ENCODE results near the gene INSIG1. TPM values are rescaled to one million over a fixed set of nuclear protein-coding genes. Genes with fewer than 3 reads are reported as not detected.

INSIG1 gene
- total RNA-seq, 2 experiments from 2014 or later = 145 to 164 TPM

DNA sequence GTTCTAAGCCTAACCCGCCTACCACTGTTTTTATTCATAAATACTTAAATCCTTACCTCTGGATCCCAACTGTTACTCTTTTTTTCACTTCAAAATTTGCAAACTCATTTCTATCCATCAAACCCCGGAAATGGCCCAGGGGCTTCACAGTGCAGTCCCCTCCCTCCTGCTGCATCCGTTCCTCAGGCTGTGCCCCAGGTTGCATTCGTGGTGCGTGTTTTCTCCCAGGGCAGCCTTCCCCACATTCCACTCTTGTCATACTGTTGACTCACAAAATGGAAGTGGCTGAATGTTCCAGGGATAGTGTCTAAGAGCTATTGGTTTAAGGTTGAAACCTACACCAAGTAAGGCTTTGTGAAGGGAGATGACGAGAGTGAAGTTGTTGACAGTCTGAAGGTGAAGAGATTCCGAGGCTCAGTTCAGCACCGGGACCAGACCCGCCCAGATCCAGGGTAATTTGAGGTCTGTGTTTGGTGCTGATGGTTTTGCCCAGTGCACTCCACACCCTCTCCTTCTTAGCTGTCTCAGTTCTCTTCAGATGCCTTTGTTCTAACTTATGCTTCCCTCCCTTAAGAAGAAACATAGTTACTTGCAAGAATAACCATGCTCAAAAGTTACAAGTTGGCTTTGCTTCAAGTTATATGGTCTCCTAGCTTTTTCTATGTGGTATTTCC lies 7.7 kb downstream of the INSIG1 start:
- no peak overlapping the region for H3K4me3 Mint-ChIP-seq
- H3K4me1 Mint-ChIP-seq = peaks cover 50% of the 10 kb centered on the region
- peaks cover 86% of the 10 kb centered on the region for H3K36me3 Mint-ChIP-seq
- no peaks in the 10 kb centered on the region for H3K9me3 Mint-ChIP-seq (ENCODE audit: low read depth)
- no peak for ATAC-seq
- DNase-seq = no peak
- no peaks in the 10 kb centered on the region for H3K27me3 Mint-ChIP-seq
- H3K27ac Mint-ChIP-seq = peak overlapping the region; percentile 14
- CTCF ChIA-PET = no interaction called here

DNA sequence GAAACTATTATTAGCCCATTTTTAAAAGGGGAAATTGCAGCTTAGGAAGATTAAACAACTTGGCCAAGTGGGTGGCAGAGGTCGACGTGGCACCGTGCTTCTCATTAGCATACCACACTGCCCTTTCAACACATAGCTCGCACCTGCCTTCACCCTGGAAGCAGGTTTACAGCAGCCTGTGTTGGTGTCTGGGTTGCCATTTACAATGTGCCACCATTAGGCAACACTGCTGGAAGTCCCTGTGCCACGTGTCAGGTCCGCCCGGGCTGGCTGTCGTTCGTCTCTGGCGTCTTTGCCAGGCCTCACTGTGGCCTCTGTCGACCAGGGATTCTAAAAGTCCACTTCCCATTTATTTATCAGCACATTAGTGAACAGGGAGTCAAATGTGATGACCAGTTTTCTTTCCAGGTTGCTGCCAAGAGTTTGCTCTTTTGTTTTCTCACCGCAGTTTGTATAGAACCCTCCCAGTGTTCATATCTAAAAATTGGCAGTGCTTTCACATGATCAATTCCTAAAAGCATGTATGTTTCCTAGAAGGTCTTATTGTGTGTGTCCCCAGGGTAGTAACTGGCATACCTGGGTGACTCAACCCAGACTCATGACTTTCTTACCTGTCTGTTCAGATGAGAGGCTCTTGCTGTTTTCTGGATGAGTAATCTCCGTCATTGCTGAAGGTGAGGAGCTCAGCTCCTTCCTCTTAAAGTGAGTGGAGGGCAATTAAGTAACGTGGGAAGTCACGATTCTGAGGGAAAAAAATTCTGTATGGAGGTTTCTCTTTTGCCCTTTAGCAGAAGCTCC lies 9.2 kb downstream of the INSIG1 start:
- ATAC-seq (no peak), DNase-seq (no peak)
- peaks cover 36% of the 10 kb centered on the region for H3K4me1 Mint-ChIP-seq
- H3K27me3 Mint-ChIP-seq = no peaks in the 10 kb centered on the region
- no peak overlapping the region for H3K4me3 Mint-ChIP-seq
- CTCF ChIA-PET = no interaction called here
- peaks cover 76% of the 10 kb centered on the region for H3K36me3 Mint-ChIP-seq
- H3K27ac Mint-ChIP-seq = no peak overlapping the region
- H3K9me3 Mint-ChIP-seq (ENCODE audit: low read depth) = no peaks in the 10 kb centered on the region

DNA sequence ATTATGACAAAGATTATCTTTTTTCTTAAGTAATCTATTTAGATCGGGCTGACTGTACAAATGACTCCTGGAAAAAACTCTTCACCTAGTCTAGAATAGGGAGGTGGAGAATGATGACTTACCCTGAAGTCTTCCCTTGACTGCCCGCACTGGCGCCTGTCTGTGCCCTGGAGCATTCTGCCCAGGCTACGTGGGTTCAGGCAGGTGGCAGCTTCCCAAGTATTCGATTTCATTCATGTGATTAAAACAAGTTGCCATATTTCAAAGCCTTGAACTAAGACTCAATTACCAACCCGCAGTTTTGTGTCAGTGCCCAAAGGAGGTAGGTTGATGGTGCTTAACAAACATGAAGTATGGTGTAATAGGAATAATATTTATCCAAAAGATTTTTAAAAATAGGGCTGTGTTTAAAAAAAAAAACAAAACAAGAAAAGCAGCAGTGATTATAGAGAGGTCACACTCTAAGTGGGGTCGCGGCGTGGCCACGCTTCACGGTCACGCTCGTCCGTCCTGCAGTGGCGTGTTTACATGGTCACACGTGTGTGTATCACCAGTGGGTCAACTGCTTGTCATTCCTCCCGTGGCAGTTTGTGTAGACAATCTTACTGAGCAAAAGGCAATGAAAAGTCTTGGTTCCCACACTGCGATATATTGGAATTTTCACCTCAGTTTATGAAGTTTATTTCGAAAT lies 10.8 kb downstream of the INSIG1 start:
- Mint-ChIP-seq H3K9me3 (ENCODE audit: low read depth) (no peaks in the 10 kb centered on the region), H3K4me3 (no peak overlapping the region), H3K27ac (no peak overlapping the region), H3K27me3 (no peaks in the 10 kb centered on the region), H3K4me1 (peaks cover 23% of the 10 kb centered on the region), H3K36me3 (peaks cover 62% of the 10 kb centered on the region)
- CTCF ChIA-PET = no interaction called here
- no peak for DNase-seq
- ATAC-seq = no peak

DNA sequence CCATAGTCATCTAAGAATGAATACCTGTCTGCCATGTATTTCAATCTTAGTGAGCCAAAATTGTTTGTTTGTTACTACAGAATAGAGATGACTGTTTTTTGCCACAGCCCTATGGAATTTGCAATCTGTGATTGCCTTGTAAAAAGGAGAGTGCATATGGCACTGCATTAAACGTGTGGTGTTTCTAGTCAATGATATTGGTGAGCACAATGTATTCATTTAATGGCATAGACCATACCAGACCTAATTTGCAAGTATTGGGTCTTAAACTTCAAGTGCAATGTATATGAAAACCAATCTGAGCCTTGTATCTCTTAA lies 11.3 kb downstream of the INSIG1 start:
- Mint-ChIP-seq H3K27ac (no peak overlapping the region), H3K36me3 (peaks cover 57% of the 10 kb centered on the region), H3K9me3 (ENCODE audit: low read depth) (no peaks in the 10 kb centered on the region), H3K4me3 (no peak overlapping the region), H3K27me3 (no peaks in the 10 kb centered on the region), H3K4me1 (peaks cover 18% of the 10 kb centered on the region)
- ATAC-seq = no peak
- no peak for DNase-seq
- CTCF ChIA-PET = no interaction called here

DNA sequence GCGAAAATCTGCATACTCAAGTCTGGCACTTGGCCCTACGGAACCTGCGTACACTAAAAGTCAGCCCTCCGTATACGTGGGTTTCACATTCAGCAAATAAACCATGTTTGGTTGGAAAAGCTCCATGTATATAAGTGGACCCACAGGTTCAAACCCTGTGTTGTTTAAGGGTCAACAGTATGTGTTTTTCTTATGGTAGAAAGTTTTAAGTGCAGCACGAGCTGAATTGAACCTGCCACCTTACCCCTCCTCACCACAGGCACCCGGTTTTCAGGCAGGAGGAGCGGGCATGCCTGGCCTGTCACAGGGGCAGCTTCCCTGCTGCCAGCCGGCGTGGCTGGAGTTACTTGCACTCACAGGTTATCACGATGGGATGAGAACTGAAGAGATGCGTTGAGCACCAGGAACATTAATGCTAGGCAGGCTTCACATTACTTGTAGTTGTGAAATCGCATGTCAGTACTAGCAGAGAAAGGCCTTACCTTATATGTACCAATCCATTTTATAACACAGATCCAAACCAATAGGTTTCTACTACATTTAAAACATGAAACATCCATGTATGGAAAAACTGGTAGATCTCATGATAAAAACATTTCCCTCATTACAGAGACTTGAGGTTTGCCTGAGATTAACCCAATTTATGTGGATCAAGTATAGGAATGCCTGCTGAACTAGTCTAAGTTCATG lies 12.9 kb downstream of the INSIG1 start:
- Mint-ChIP-seq H3K4me1 (peaks cover 6% of the 10 kb centered on the region), H3K36me3 (peaks cover 43% of the 10 kb centered on the region), H3K27me3 (no peaks in the 10 kb centered on the region), H3K4me3 (no peak overlapping the region), H3K9me3 (ENCODE audit: low read depth) (no peaks in the 10 kb centered on the region), H3K27ac (no peak overlapping the region)
- DNase-seq = no peak
- ATAC-seq = no peak
- CTCF ChIA-PET = no interaction called here

DNA sequence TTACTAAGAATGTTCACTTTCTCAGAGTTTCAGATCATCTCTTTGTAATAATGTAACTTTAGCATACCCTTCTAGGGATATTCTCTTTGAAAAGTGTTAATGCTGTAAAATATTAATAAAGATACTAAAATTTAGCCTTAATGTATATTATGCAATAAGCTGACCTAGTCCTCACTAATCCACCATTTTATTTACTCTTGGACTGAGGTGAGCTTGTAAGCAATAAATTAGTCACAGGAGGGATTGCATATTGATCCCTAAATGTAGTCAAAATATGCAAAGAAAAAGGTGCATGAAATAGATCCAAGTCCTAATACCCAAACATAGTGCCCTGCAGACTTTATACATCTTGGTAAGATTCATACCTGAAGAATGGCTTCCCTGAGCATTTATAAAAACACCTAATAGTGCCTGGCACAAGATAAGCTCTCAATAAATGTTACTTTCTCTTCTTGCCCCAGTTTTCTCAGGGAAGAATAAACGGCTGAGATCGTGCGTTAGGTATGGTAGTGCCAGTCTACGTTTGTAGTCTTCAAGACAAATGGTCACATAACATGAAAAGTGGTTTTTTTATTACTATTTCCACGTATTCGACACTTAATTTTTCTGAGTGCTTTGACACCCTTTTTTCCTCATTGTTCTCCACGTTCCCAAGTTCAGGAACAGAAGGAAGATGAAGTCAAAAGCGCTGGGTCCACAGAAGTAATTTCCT lies 14.3 kb downstream of the INSIG1 start:
- Mint-ChIP-seq H3K27me3 (peaks cover 3% of the 10 kb centered on the region), H3K36me3 (peaks cover 34% of the 10 kb centered on the region), H3K9me3 (ENCODE audit: low read depth) (no peaks in the 10 kb centered on the region), H3K4me1 (peaks cover 2% of the 10 kb centered on the region), H3K27ac (no peak overlapping the region), H3K4me3 (no peak overlapping the region)
- DNase-seq = no peak
- CTCF ChIA-PET = no interaction called here
- ATAC-seq = no peak

DNA sequence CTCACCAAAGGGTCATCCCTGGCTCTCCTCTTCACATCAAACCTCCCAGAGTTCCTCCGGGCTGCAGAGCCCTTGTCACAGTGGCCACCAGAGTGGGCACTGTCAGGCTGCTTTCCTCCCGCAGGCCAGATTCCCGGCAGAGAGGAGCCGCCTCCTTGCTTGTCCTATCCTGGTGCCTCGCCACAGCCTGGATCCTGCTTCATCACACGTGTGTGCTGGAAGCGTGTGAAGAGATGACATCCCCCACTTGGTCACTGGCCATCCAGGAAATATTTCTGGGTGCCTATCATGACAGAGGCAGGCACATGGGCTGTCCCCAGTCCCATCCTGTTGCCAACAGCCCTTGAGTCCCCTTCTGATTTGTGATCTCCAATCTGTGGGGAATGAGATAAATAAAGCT lies 15.0 kb downstream of the INSIG1 start:
- Mint-ChIP-seq H3K27me3 (peaks cover 3% of the 10 kb centered on the region), H3K27ac (no peak overlapping the region), H3K9me3 (ENCODE audit: low read depth) (no peaks in the 10 kb centered on the region), H3K4me1 (no peaks in the 10 kb centered on the region), H3K4me3 (no peak overlapping the region), H3K36me3 (peaks cover 27% of the 10 kb centered on the region)
- ATAC-seq = no peak
- no peak for DNase-seq
- CTCF ChIA-PET = no interaction called here

DNA sequence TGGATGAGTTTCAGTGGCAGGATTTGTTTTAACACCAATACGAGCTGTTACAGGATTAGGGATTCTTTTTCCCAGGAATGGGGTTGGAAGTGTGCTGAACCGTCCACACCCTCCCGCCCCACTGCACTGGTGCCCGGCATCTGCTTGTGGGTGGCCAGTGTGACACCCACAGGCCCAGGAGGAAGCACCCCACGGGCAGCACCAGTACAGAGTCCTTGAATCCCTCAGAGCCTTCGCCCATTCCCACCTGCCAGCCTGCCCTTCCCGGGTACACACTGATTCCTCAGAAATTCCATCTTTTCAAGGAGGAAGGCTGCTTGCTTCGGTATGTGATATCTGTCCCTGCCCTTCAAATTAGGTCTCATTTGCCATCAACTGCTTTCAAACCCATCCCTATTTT lies 15.4 kb downstream of the INSIG1 start:
- DNase-seq = no peak
- Mint-ChIP-seq H3K9me3 (ENCODE audit: low read depth) (no peaks in the 10 kb centered on the region), H3K36me3 (peaks cover 24% of the 10 kb centered on the region), H3K27me3 (peaks cover 3% of the 10 kb centered on the region), H3K4me3 (no peak overlapping the region), H3K27ac (no peak overlapping the region), H3K4me1 (no peaks in the 10 kb centered on the region)
- ATAC-seq = no peak
- CTCF ChIA-PET = no interaction called here

DNA sequence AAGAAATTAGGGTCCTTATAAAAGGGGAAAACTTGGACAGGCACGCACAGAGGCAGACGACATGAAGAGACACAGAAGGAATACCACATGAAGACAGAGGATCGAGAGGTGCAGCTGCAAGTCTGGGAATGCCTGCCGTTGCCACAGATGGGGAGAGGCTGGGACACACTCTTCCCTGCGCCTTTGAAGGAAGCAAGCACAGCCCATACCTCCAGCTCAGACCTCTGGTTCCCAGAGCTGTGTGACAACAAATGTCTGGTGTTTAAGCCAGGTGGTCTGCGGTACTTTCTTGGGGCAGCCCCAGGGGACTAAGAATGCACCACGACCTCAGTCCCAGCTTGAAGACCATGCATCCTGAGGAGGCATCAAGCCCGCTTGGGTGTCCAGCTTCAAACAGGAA lies 18.3 kb downstream of the INSIG1 start:
- Mint-ChIP-seq H3K36me3 (no peaks in the 10 kb centered on the region), H3K4me1 (no peaks in the 10 kb centered on the region), H3K27me3 (peaks cover 3% of the 10 kb centered on the region), H3K27ac (no peak overlapping the region), H3K4me3 (no peak overlapping the region), H3K9me3 (ENCODE audit: low read depth) (no peaks in the 10 kb centered on the region)
- CTCF ChIA-PET = interaction anchor here (0.6 kb wide), 1 partner anchor 455 kb away, joined by 3 read pairs; no protein-coding TSS in a partner anchor
- ATAC-seq (no peak), DNase-seq (no peak)

DNA sequence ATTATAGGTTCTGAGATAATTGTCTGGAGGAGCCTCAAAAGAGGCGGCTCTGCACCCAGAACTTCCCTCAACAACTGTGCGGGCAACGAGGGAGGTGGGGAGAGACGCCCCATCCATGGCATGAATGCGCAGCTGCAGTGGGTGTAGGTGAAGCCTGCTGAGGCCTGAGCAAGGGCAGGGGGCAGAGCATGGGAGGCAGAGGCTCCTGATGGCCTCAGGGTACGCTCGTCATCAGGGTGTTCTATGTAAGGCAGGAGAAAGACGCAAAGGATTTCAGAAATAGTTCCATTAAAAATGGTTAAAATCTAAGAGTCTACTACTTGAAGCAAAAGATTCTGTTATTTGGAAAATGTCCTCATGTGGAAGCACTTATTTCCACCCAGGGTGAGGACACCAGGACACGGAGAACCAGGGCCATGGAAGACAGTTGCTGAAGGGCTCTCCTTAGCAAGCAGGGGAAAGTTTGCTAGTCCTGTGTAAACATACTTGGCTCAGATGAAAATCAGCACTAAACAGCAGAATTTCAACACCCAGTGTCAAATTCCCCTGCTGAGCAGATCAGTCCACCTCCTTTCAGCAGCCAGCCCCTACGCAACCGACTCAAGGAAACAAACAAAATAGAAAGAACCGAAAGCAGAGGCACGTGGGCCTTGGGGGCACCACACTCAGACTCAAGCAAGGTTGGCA lies 18.9 kb downstream of the INSIG1 start:
- ATAC-seq (no peak), DNase-seq (no peak)
- H3K36me3 Mint-ChIP-seq = no peaks in the 10 kb centered on the region
- no peak overlapping the region for H3K4me3 Mint-ChIP-seq
- no peaks in the 10 kb centered on the region for H3K9me3 Mint-ChIP-seq (ENCODE audit: low read depth)
- peaks cover 3% of the 10 kb centered on the region for H3K27me3 Mint-ChIP-seq
- CTCF ChIA-PET = interaction anchor here (0.6 kb wide), 1 partner anchor 454 kb away, joined by 3 read pairs; no protein-coding TSS in a partner anchor
- no peaks in the 10 kb centered on the region for H3K4me1 Mint-ChIP-seq
- no peak overlapping the region for H3K27ac Mint-ChIP-seq

DNA sequence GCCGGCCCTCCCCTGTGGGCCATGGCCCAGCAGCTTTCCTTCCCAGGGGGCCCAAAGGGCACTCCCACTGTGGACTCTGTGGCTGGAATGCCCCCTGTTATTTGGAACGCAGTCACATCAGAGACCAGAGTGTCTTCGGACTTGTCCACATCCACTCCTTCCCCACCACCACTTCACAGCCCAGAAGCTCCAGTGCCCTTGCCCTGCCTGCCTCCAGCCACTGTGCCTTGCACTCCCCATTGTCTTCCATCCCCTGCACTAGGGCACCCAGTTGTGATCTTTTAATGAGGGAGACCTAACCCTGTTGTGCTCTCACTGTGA lies 19.4 kb downstream of the INSIG1 start:
- H3K4me1 Mint-ChIP-seq = no peaks in the 10 kb centered on the region
- ATAC-seq (no peak), DNase-seq (no peak)
- no peak overlapping the region for H3K4me3 Mint-ChIP-seq
- H3K9me3 Mint-ChIP-seq (ENCODE audit: low read depth) = no peaks in the 10 kb centered on the region
- no peaks in the 10 kb centered on the region for H3K36me3 Mint-ChIP-seq
- CTCF ChIA-PET = no interaction called here
- no peak overlapping the region for H3K27ac Mint-ChIP-seq
- H3K27me3 Mint-ChIP-seq = peaks cover 3% of the 10 kb centered on the region

DNA sequence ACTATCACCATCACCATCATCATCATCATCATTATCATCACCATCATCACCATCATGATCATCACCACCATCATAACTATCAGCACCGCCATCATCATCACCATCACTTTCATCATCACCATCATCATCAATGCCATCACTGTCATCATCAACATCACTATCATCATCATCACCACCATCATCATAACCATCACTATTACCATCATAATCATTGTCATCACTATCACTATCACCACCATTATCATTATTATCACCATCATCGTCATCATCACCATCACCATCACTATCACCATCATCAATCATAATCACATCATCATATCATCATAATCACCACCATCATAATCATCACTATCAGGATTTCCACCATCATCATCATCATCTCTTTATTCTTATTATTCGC lies 20.6 kb downstream of the INSIG1 start:
- Mint-ChIP-seq H3K36me3 (no peaks in the 10 kb centered on the region), H3K27me3 (peaks cover 3% of the 10 kb centered on the region), H3K9me3 (ENCODE audit: low read depth) (no peaks in the 10 kb centered on the region), H3K27ac (no peak overlapping the region), H3K4me1 (no peaks in the 10 kb centered on the region), H3K4me3 (no peak overlapping the region)
- no peak for ATAC-seq
- no peak for DNase-seq
- CTCF ChIA-PET = no interaction called here

DNA sequence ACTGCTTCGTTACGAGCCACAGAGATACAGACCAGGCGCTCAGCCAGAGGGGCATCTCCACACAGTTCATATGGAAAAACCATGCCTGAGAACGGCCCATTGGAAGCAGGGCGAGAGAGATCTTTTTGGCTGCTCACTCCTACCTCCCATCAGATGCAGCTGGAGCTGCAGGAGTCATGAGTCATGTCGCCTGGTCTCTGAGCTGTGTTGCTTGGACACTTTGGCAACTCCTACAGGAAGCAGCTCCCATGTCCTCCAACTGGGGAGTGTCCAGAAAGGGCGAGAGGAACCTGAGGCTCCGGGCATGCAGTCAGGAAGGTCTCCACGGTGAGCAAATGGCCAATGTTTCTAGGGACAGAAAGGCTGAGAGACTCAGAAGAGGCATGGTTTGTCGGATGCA lies 24.9 kb downstream of the INSIG1 start:
- Mint-ChIP-seq H3K27me3 (peaks cover 7% of the 10 kb centered on the region), H3K9me3 (ENCODE audit: low read depth) (no peaks in the 10 kb centered on the region), H3K4me1 (no peaks in the 10 kb centered on the region), H3K36me3 (no peaks in the 10 kb centered on the region), H3K27ac (no peak overlapping the region), H3K4me3 (no peak overlapping the region)
- CTCF ChIA-PET = no interaction called here
- no peak for ATAC-seq
- no peak for DNase-seq

All from activated CD8-positive, alpha-beta memory T cell treated with anti-CD3 and anti-CD28 coated beads, Interleukin-2, amount 10 ng/mL, durations not matched to agents 7 days and 5 days (primary cell).